Prostate gland (tissue), 2 donors: ENCODE results near the gene PPP1CB.

ENCODE experiments used
- POLR2A ChIP-seq: fragments of 450-650 bp; IDR thresholded peaks from one replicate; pipeline ENCODE4 v1.6.1; 2016; ENCODE audit warnings: antibody characterized with exemption, mild to moderate bottlenecking
- POLR2AphosphoS5 ChIP-seq: sonication (generic); formaldehyde crosslinking; IDR thresholded peaks from one replicate; pipeline ENCODE4 v1.6.1; 2017; ENCODE audit warnings: antibody characterized with exemption
- TF ChIP-seq, protein P1 (sequence below), 4 experiments: fragments of 200-600 bp in 2 of 4; fragments of 450-650 bp in 2 of 4; sonication (generic) in 2 of 4; IDR thresholded peaks; 1 replicate in 3 of 4; 2 replicates in 1 of 4; pipeline ENCODE4 v1.5.1; 2016 to 2019; ENCODE audit warnings: antibody characterized with exemption in 4 of 4, mild to moderate bottlenecking in 2 of 4, moderate library complexity in 2 of 4

- TF ChIP-seq, protein P1, sequence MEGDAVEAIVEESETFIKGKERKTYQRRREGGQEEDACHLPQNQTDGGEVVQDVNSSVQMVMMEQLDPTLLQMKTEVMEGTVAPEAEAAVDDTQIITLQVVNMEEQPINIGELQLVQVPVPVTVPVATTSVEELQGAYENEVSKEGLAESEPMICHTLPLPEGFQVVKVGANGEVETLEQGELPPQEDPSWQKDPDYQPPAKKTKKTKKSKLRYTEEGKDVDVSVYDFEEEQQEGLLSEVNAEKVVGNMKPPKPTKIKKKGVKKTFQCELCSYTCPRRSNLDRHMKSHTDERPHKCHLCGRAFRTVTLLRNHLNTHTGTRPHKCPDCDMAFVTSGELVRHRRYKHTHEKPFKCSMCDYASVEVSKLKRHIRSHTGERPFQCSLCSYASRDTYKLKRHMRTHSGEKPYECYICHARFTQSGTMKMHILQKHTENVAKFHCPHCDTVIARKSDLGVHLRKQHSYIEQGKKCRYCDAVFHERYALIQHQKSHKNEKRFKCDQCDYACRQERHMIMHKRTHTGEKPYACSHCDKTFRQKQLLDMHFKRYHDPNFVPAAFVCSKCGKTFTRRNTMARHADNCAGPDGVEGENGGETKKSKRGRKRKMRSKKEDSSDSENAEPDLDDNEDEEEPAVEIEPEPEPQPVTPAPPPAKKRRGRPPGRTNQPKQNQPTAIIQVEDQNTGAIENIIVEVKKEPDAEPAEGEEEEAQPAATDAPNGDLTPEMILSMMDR (IDR thresholded peaks at IDR 0.05): no peak
- TF ChIP-seq POLR2A: no peak
- TF ChIP-seq POLR2AphosphoS5: no peak
Observed at GRCh38 chr2:28802975-28803429, 51.4 kb downstream of the PPP1CB start.
